ENCODE results near the gene TSEN2. TPM values are rescaled to one million over a fixed set of nuclear protein-coding genes. Genes with fewer than 3 reads are reported as not detected.
"Not testable (repeated sequence)": the region's sequence is repeated elsewhere in the genome, so short reads cannot be mapped to it uniquely, and the experiment has no call there.

Gene TSEN2
- total RNA-seq, 1 donor from 2014 or later, result 33.3 TPM

- H3K27ac Mint-ChIP-seq, result peak overlapping the region; percentile 95
- peaks cover 32% of the 10 kb centered on the region for H3K4me1 Mint-ChIP-seq (ENCODE audit: low read depth)
- no peaks in the 10 kb centered on the region for H3K36me3 Mint-ChIP-seq (ENCODE audit: insufficient read depth)
- peak overlapping the region; percentile 17 for H3K4me3 Mint-ChIP-seq (ENCODE audit: low read depth)
- DNase-seq (ENCODE audit: low spot score, unreplicated experiment), result peak; percentile 21
- H3K27me3 Mint-ChIP-seq, result no peaks in the 10 kb centered on the region
- TF ChIP-seq, protein P1, sequence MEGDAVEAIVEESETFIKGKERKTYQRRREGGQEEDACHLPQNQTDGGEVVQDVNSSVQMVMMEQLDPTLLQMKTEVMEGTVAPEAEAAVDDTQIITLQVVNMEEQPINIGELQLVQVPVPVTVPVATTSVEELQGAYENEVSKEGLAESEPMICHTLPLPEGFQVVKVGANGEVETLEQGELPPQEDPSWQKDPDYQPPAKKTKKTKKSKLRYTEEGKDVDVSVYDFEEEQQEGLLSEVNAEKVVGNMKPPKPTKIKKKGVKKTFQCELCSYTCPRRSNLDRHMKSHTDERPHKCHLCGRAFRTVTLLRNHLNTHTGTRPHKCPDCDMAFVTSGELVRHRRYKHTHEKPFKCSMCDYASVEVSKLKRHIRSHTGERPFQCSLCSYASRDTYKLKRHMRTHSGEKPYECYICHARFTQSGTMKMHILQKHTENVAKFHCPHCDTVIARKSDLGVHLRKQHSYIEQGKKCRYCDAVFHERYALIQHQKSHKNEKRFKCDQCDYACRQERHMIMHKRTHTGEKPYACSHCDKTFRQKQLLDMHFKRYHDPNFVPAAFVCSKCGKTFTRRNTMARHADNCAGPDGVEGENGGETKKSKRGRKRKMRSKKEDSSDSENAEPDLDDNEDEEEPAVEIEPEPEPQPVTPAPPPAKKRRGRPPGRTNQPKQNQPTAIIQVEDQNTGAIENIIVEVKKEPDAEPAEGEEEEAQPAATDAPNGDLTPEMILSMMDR (IDR thresholded peaks at IDR 0.05; ENCODE audit: unreplicated experiment), result no peak
- H3K9me3 Mint-ChIP-seq (ENCODE audit: low read depth), result no peaks in the 10 kb centered on the region
These were observed 39.5 kb upstream of the TSEN2 start for GRCh38 chr3:12444582-12445471.

DNA sequence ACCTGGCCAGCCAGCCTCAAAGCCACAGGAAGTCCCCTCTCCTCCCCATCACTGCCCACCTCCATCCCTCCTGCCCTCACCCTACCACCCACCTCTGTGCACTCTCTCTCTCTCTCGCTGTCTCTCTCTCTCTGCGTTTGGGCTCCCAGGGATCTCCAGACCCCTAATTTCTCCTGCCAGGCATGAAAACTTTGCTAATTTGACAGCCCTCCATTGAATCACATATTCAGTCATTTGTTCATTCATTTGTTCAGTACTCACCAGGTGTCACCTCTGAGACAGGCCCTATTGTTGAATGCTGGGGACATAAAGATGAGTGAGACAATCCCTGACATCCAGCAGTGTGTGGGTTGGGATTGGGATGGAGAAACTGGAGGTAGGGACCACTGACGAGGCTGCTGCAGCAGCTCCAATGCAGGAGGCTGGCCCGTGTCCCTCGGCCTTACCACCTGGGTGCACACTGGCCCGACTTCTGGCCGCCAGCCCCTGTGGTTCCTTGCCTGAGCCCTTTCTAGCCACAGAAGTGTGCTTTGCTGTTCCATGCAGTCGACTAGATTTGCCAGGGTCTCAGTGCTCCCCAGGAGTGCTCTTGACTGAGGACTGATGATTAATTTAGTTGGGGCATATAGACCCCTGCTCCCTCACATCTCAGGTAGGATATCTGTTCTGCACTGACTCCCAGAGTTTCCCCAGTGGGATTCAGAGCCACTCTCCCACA lies 38.6 kb upstream of the TSEN2 start:
- no peaks in the 10 kb centered on the region for H3K36me3 Mint-ChIP-seq (ENCODE audit: insufficient read depth)
- peak overlapping the region; percentile 95 for H3K27ac Mint-ChIP-seq
- TF ChIP-seq, protein P1 (IDR thresholded peaks at IDR 0.05; ENCODE audit: unreplicated experiment), result no peak
- H3K9me3 Mint-ChIP-seq (ENCODE audit: low read depth), result no peaks in the 10 kb centered on the region
- H3K27me3 Mint-ChIP-seq, result no peaks in the 10 kb centered on the region
- peaks cover 32% of the 10 kb centered on the region for H3K4me1 Mint-ChIP-seq (ENCODE audit: low read depth)
- no peak overlapping the region for H3K4me3 Mint-ChIP-seq (ENCODE audit: low read depth)
- no peak for DNase-seq (ENCODE audit: low spot score, unreplicated experiment)

DNA sequence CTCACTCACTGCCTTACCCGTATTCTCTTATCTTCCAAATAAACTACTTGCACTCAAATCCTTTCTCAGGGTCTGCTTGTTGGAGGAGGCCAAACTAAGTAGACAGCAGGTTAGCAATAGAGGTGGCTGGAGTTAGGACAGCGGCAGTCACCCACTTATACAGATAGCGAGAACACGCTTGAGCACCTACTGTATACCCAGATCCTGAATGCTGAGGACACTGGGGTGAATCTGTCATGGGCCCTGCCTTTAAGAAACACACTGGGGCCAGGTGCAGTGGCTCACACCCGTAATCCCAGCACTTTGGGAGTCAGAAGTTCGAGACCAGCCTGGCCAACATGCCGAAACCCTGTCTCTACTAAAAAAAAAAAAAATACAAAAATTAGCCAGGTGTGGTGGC lies 38.0 kb upstream of the TSEN2 start:
- Mint-ChIP-seq H3K27me3 (no peaks in the 10 kb centered on the region), H3K27ac (peak overlapping the region; percentile 87), H3K9me3 (ENCODE audit: low read depth) (no peaks in the 10 kb centered on the region), H3K4me3 (ENCODE audit: low read depth) (no peak overlapping the region), H3K36me3 (ENCODE audit: insufficient read depth) (no peaks in the 10 kb centered on the region), H3K4me1 (ENCODE audit: low read depth) (peaks cover 32% of the 10 kb centered on the region)
- TF ChIP-seq, protein P1 (IDR thresholded peaks at IDR 0.05; ENCODE audit: unreplicated experiment), result no peak
- DNase-seq (ENCODE audit: low spot score, unreplicated experiment), result no peak

GRCh38 chr3:12447075-12447474 lies 37.2 kb upstream of the TSEN2 start:
- Mint-ChIP-seq H3K27me3 (no peaks in the 10 kb centered on the region), H3K4me1 (ENCODE audit: low read depth) (peaks cover 32% of the 10 kb centered on the region), H3K27ac (no peak overlapping the region), H3K4me3 (ENCODE audit: low read depth) (no peak overlapping the region), H3K9me3 (ENCODE audit: low read depth) (no peaks in the 10 kb centered on the region), H3K36me3 (ENCODE audit: insufficient read depth) (no peaks in the 10 kb centered on the region)
- TF ChIP-seq, protein P1 (IDR thresholded peaks at IDR 0.05; ENCODE audit: unreplicated experiment), result no peak
- DNase-seq (ENCODE audit: low spot score, unreplicated experiment), result no peak

DNA sequence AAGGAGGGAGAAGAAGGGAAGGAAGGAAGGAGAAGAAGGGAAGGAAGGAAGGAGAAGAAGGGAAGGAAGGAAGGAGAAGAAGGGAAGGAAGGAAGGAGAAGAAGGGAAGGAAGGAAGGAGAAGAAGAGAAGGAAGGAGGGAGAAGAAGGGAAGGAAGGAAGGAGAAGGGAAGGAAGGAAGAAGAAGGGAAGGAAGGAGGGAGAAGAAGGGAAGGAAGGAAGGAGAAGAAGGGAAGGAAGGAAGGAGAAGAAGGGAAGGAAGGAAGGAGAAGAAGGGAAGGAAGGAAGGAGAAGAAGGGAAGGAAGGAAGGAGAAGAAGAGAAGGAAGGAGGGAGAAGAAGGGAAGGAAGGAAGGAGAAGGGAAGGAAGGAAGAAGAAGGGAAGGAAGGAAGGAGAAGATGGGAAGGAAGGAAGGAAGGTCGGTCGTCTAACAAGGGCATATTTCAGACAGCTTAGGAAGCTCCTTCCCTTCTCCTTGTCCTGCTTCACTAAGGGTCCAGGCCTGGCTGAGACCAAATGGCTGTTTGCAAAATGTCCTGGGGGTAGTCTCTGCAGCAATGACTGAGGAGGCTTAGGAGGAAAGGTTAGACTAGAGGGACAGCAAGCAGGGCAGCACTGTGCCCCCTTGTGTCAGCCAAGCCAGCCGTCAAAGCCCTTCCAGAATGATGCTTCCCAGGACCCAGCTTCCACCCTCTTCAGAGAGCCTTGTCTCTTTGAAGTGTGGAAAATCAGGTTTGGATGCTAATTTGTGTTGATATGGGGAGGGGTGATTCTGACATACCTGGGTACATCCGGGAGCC lies 35.7 kb upstream of the TSEN2 start:
- H3K4me3 Mint-ChIP-seq (ENCODE audit: low read depth); H3K9me3 Mint-ChIP-seq (ENCODE audit: low read depth); H3K36me3 Mint-ChIP-seq (ENCODE audit: insufficient read depth); DNase-seq (ENCODE audit: low spot score, unreplicated experiment); H3K27ac Mint-ChIP-seq; H3K27me3 Mint-ChIP-seq: not testable (repeated sequence)
- peaks cover 25% of the 10 kb centered on the region for H3K4me1 Mint-ChIP-seq (ENCODE audit: low read depth)
